ENCODE data around the gene REX1BD.
"Not testable (repeated sequence)": the region's sequence is repeated elsewhere in the genome, so short reads cannot be mapped to it uniquely, and the experiment has no call there.

REX1BD gene

DNA sequence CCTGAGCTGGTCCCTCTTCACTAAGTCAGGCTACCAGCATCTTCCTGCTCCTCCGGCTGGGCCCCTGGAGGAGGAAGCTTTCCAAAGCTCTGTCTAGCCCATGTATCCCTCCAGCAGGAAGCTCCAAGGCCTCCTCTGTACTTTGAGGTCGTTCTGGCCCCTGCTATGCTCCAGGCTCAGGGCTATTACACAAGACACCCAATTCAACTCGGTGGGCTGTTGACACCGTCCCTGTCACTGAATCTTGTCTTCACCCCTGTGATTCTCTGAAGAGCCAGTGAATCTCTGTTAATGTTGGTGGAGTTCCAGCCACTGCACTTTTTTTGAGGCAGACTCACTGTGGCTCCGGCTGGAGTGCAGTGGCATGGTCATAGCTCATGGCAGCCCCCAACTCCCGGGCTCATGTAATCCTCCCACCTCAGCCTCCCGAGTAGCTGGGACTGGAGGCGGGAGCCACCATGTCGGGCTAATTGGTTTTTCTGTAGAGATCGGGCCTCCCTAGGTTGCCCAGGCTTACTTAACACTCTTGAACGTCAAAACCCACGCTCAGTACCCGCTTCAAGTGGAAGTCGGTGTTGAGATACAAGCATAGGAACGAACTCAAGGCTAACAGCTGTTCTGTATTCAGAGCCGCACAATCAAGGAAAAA, 512 bp upstream of the REX1BD start:
- peak overlapping the region; percentile 86 for H3K4me3 ChIP-seq (ENCODE audit: low read depth, low read length)
- peaks cover 4% of the 10 kb centered on the region for H3K4me1 ChIP-seq
- no peak for DNase-seq
- no peaks in the 10 kb centered on the region for H3K27me3 ChIP-seq
- no peaks in the 10 kb centered on the region for H3K9me3 ChIP-seq
- H3K36me3 ChIP-seq = no peaks in the 10 kb centered on the region
- no peak for TF ChIP-seq CTCF (IDR thresholded peaks at IDR 0.05; ENCODE audit: low read depth, low read length)

- peak; percentile 93 for DNase-seq
- Histone ChIP-seq H3K36me3 (no peaks in the 10 kb centered on the region), H3K4me3 (ENCODE audit: low read depth, low read length) (peak overlapping the region; percentile 86), H3K27me3 (no peaks in the 10 kb centered on the region), H3K4me1 (peaks cover 4% of the 10 kb centered on the region), H3K9me3 (no peaks in the 10 kb centered on the region)
- TF ChIP-seq CTCF (IDR thresholded peaks at IDR 0.05; ENCODE audit: low read depth, low read length) = peak; percentile 9; the same call in 1 of the 2 replicates
Measured at GRCh38 chr19:18589380-18590272, 1.0 kb downstream of the REX1BD start.

- peak; percentile 85 for TF ChIP-seq CTCF (IDR thresholded peaks at IDR 0.05; ENCODE audit: low read depth, low read length)
- Histone ChIP-seq H3K27me3 (no peaks in the 10 kb centered on the region), H3K9me3 (no peaks in the 10 kb centered on the region), H3K36me3 (no peaks in the 10 kb centered on the region), H3K4me1 (peaks cover 8% of the 10 kb centered on the region), H3K4me3 (ENCODE audit: low read depth, low read length) (peak overlapping the region; percentile 86)
- DNase-seq = peak; percentile 98
Measured at GRCh38 chr19:18590273-18591272, 2.0 kb downstream of the REX1BD start.

GRCh38 chr19:18591735-18592385, 3.3 kb downstream of the REX1BD start:
- peak overlapping the region; percentile 19 for H3K4me3 ChIP-seq (ENCODE audit: low read depth, low read length)
- no peak for TF ChIP-seq CTCF (IDR thresholded peaks at IDR 0.05; ENCODE audit: low read depth, low read length)
- no peaks in the 10 kb centered on the region for H3K27me3 ChIP-seq
- DNase-seq = peak; percentile 83
- peaks cover 12% of the 10 kb centered on the region for H3K4me1 ChIP-seq
- H3K36me3 ChIP-seq = no peaks in the 10 kb centered on the region
- H3K9me3 ChIP-seq = no peaks in the 10 kb centered on the region

DNA sequence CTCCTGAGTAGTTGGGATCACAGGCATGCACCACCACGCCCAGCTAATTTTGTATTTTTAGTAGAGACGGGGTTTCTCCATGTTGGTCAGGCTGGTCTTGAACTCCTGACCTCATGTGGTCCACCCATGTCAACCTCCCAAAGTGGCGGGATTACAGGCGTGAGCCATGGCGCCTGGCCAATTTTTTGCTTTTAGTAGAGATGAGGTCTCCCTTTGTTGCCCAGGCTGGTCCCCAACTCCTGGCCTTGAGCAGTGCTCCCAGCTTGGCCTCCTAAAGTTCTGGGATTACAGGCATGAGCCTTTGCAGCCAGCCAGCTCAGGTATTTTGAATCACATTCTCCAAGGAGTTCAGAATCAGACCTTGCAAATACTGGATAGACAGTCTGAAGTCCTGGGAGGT, 4.1 kb downstream of the REX1BD start:
- not testable (repeated sequence) for H3K36me3 ChIP-seq; DNase-seq; H3K9me3 ChIP-seq; H3K27me3 ChIP-seq; H3K4me3 ChIP-seq (ENCODE audit: low read depth, low read length)
- peaks cover 18% of the 10 kb centered on the region for H3K4me1 ChIP-seq

All from BE2C (cell line).